SK-N-SH (cell line): Measurements from ENCODE around the gene TSPAN16. TPM values are rescaled to one million over a fixed set of nuclear protein-coding genes. Genes with fewer than 3 reads are reported as not detected.

Experiments
- CTCF ChIA-PET: fragments of 300-600, 350-600 bp; formaldehyde crosslinking; extraction: SDS; loops from one replicate; lab custom pipeline; 2021; lab: Yijun Ruan, JAX
- POLR2A ChIA-PET: fragments of 350-600 bp; sonication (Branson Sonifier 250); formaldehyde crosslinking; extraction: SDS; loops from one replicate; lab custom pipeline; 2020; ENCODE audit warnings: antibody characterized with exemption, inconsistent platforms; lab: Yijun Ruan, JAX
- DNase-seq: peaks from one replicate; pipeline ENCODE4 v3.0.0; 2012
- H2AFZ ChIP-seq: fragments of 200-600 bp; sonication (generic); 2 replicates; pipeline ENCODE4 v1.8.1; 2016; ENCODE audit warnings: antibody characterized with exemption, mild to moderate bottlenecking, low read depth
- H3F3A ChIP-seq: fragments of 200-600 bp; sonication (generic); replicated peaks from 2 replicates; pipeline ENCODE3; 2016; ENCODE audit warnings: antibody characterized with exemption, mild to moderate bottlenecking; ENCODE audit not compliant: insufficient read depth
- H3K27ac ChIP-seq, 2 experiments: fragments of 200-500 bp in 1 of 2; fragments of 200-600 bp in 1 of 2; sonication (Bioruptor generic) in 1 of 2; sonication (generic), shearing (Covaris generic) in 1 of 2; 2 replicates each; pipeline versions ENCODE4 v1.5.1 to v1.6.1; 2014 to 2016; ENCODE audit warnings: low read depth in 2 of 2, inconsistent platforms in 1 of 2, low read length in 1 of 2, mild to moderate bottlenecking in 1 of 2, mixed read lengths in 1 of 2
- H3K27me3 ChIP-seq: fragments of 200-600 bp; sonication (generic), shearing (Covaris generic); 2 replicates; pipeline ENCODE4 v1.6.1; 2016; ENCODE audit warnings: mixed run types; ENCODE audit not compliant: insufficient read depth
- H3K36me3 ChIP-seq, 2 experiments: fragments of 200-500 bp in 1 of 2; fragments of 200-600 bp in 1 of 2; sonication (Bioruptor generic) in 1 of 2; sonication (generic) in 1 of 2; replicated peaks in 1 of 2; 2 replicates each; pipeline versions ENCODE3 to v1.5.1; 2014 to 2016; ENCODE audit warnings: low read length in 1 of 2, mild to moderate bottlenecking in 1 of 2; ENCODE audit not compliant: insufficient read depth in 2 of 2, control insufficient read depth in 1 of 2
- H3K4me1 ChIP-seq, 2 experiments: fragments of 200-500 bp in 1 of 2; fragments of 200-600 bp in 1 of 2; sonication (Bioruptor generic) in 1 of 2; sonication (generic), shearing (Covaris generic) in 1 of 2; 2 replicates each; pipeline versions ENCODE4 v1.5.1 to v1.6.1; 2014 to 2016; ENCODE audit warnings: low read depth in 1 of 2, low read length in 1 of 2, mixed run types in 1 of 2; ENCODE audit not compliant: insufficient read depth in 2 of 2, control insufficient read depth in 1 of 2
- H3K4me2 ChIP-seq: fragments of 200-600 bp; sonication (generic), shearing (Covaris generic); 2 replicates; pipeline ENCODE4 v1.6.1; 2017; ENCODE audit warnings: mixed run types
- H3K4me3 ChIP-seq, 2 experiments: fragments of 200-500 bp in 1 of 2; fragments of 200-600 bp in 1 of 2; sonication (Bioruptor generic) in 1 of 2; sonication (generic), shearing (Covaris generic) in 1 of 2; 2 replicates each; pipeline versions ENCODE4 v1.5.1 to v1.8.1; 2014 to 2016; ENCODE audit warnings: low read depth in 2 of 2, inconsistent platforms in 1 of 2, low read length in 1 of 2, mild to moderate bottlenecking in 1 of 2, mixed read lengths in 1 of 2, moderate library complexity in 1 of 2
- H3K79me2 ChIP-seq: fragments of 200-600 bp; sonication (generic); 2 replicates; pipeline ENCODE4 v1.8.1; 2017; ENCODE audit warnings: mild to moderate bottlenecking; ENCODE audit not compliant: insufficient read depth
- H3K9ac ChIP-seq: fragments of 200-600 bp; sonication (generic); 2 replicates; pipeline ENCODE4 v1.6.1; 2017; ENCODE audit warnings: mixed run types
- H3K9me2 ChIP-seq: fragments of 200-600 bp; sonication (generic); 2 replicates; pipeline ENCODE4 v1.6.1; 2017; ENCODE audit warnings: mixed run types
- H3K9me3 ChIP-seq: fragments of 200-600 bp; sonication (generic); 2 replicates; pipeline ENCODE4 v1.6.1; 2017; ENCODE audit warnings: mixed run types, mild to moderate bottlenecking, moderate library complexity
- H4K20me1 ChIP-seq: fragments of 200-600 bp; sonication (generic); 2 replicates; pipeline ENCODE4 v1.6.1; 2017; ENCODE audit warnings: mild to moderate bottlenecking, mixed run types; ENCODE audit not compliant: insufficient read depth
- EP300 ChIP-seq, 2 experiments: IDR thresholded peaks; 2 replicates each; pipeline versions ENCODE4 v1.4.0 to v1.6.1; 2012; ENCODE audit warnings: borderline replicate concordance in 1 of 2, low read depth in 1 of 2, low read length in 1 of 2
- EZH2phosphoT487 ChIP-seq: fragments of 200-600 bp; sonication (generic); IDR thresholded peaks from 2 replicates; pipeline ENCODE4 v1.6.1; 2017; ENCODE audit warnings: low read depth, mixed run types, mild to moderate bottlenecking, antibody characterized with exemption, moderate library complexity, borderline replicate concordance
- FOXM1 ChIP-seq: IDR thresholded peaks from 2 replicates; pipeline ENCODE4 v1.4.0; 2012; ENCODE audit warnings: low read depth, mild to moderate bottlenecking
- GABPA ChIP-seq: IDR thresholded peaks from 2 replicates; pipeline ENCODE4 v1.4.0; 2012; ENCODE audit warnings: low read depth, mild to moderate bottlenecking
- GATA2 ChIP-seq: sonication (generic); formaldehyde crosslinking; IDR thresholded peaks from 2 replicates; pipeline ENCODE4 v1.5.0; 2020; ENCODE audit warnings: mild to moderate bottlenecking, missing genetic modification reagents
- IRF3 ChIP-seq: fragments of 150-350 bp; IDR thresholded peaks from 2 replicates; pipeline ENCODE4 v1.6.1; 2016; ENCODE audit warnings: mild to moderate bottlenecking, low read depth, low read length
- JUND ChIP-seq: IDR thresholded peaks from 2 replicates; pipeline ENCODE4 v1.4.0; 2012
- MAX ChIP-seq: IDR thresholded peaks from 2 replicates; pipeline ENCODE4 v1.4.0; 2012; ENCODE audit warnings: low read depth
- MEF2A ChIP-seq: IDR thresholded peaks from 2 replicates; pipeline ENCODE4 v1.4.0; 2012; ENCODE audit warnings: low read depth, borderline replicate concordance
- NFIC ChIP-seq: IDR thresholded peaks from 2 replicates; pipeline ENCODE4 v1.4.0; 2012; ENCODE audit warnings: borderline replicate concordance
- NRF1 ChIP-seq: IDR thresholded peaks from 2 replicates; pipeline ENCODE4 v1.6.1; 2012; ENCODE audit warnings: low read depth, mild to moderate bottlenecking, low read length
- RXRA ChIP-seq: IDR thresholded peaks from 2 replicates; pipeline ENCODE4 v1.4.0; 2012; ENCODE audit warnings: low read depth, mild to moderate bottlenecking, borderline replicate concordance
- SIN3A ChIP-seq: IDR thresholded peaks from 2 replicates; pipeline ENCODE4 v1.6.1; 2012; ENCODE audit warnings: low read depth, mild to moderate bottlenecking, low read length, moderate library complexity, borderline replicate concordance
- SMC3 ChIP-seq: IDR thresholded peaks from 2 replicates; pipeline ENCODE4 v1.6.1; 2012; ENCODE audit warnings: low read depth, low read length, improper control_type of control experiment
- TAF1 ChIP-seq: IDR thresholded peaks from 2 replicates; pipeline ENCODE4 v1.6.1; 2012; ENCODE audit warnings: low read depth, mild to moderate bottlenecking, low read length, moderate library complexity, borderline replicate concordance
- USF1 ChIP-seq: IDR thresholded peaks from 2 replicates; pipeline ENCODE4 v1.4.0; 2012; ENCODE audit warnings: low read depth, borderline replicate concordance
- ZBTB33 ChIP-seq: IDR thresholded peaks from 2 replicates; pipeline ENCODE4 v1.4.0; 2012; ENCODE audit warnings: low read depth, borderline replicate concordance
- WGBS: methylation state at CpG from one replicate; pipeline ENCODE4 v1.1.6; 2017; ENCODE audit warnings: low lambda C conversion rate; 5-methylcytosine and 5-hydroxymethylcytosine counted together
- polyA plus RNA-seq, 3 experiments: library from polyadenylated mRNA; depleted of rRNA; stranded (reverse); fragments of >200 nt; gene quantifications; 2 replicates each; pipeline ENCODE4 v1.2.3, GENCODE V29; 2012

TSPAN16 gene
- polyA plus RNA-seq, 1 of the 3 experiments (the other 2 are of a cell fraction) = not detected

GRCh38 chr19:11321191-11322126 lies 25.5 kb downstream of the TSPAN16 start:
- peaks cover 9 to 19% of the 10 kb centered on the region in 2 experiments for H3K4me1 ChIP-seq
- H2AFZ ChIP-seq = no peak overlapping the region
- TF ChIP-seq MEF2A (no peak), SMC3 (no peak), TAF1 (no peak), IRF3 (no peak), GATA2 (no peak), GABPA (no peak), FOXM1 (no peak), RXRA (no peak), USF1 (no peak), NFIC (no peak), EZH2phosphoT487 (no peak), EP300 (IDR thresholded peaks at IDR 0.05; ENCODE audit: borderline replicate concordance in 1 of 2, low read depth in 1 of 2, low read length in 1 of 2) (no peak), SIN3A (no peak), MAX (no peak), NRF1 (no peak), ZBTB33 (no peak), JUND (no peak)
- TF ChIP-seq, all 33 proteins: peak for 0
- H3K79me2 ChIP-seq = no peaks in the 10 kb centered on the region
- no peaks in the 10 kb centered on the region for H3K9me2 ChIP-seq
- H3K4me2 ChIP-seq = no peak overlapping the region
- no peaks in the 10 kb centered on the region for H3K9me3 ChIP-seq
- no peak overlapping the region; a peak in 1 of 4 replicates for H3K27ac ChIP-seq
- no peaks in the 10 kb centered on the region for H3K36me3 ChIP-seq
- H3K27me3 ChIP-seq = no peaks in the 10 kb centered on the region
- WGBS = 95% methylated on average over 14 of the region's 14 CpGs
- DNase-seq = no peak
- no peak overlapping the region for H3K4me3 ChIP-seq
- ChIA-PET CTCF (interaction anchor here (2.0 kb wide), 1 partner anchor 25 kb away, joined by 5 read pairs; the partner anchor contains the start of gene TSPAN16), POLR2A (interaction anchor here (0.5 to 1.6 kb wide), 3 partner anchors 18 to 132 kb away, joined by 3 to 5 read pairs (median 4); partner anchors contain the start of gene RAB3D)
- H3K9ac ChIP-seq = no peak overlapping the region
- H3F3A ChIP-seq = peaks cover 13% of the 10 kb centered on the region
- no peaks in the 10 kb centered on the region for H4K20me1 ChIP-seq
